WERI-Rb-1 (cell line): Measurements from ENCODE around the gene SFXN5.

Experiments used
- DNase-seq: peaks from one replicate; pipeline ENCODE4 v3.0.0-alpha.2; 2020
- H3K27ac ChIP-seq: fragments of 250-450 bp; sonication (Bioruptor Pico); 2 replicates; pipeline ENCODE4 v1.5.1; 2020; ENCODE audit warnings: mild to moderate bottlenecking, moderate library complexity
- H3K27me3 ChIP-seq: fragments of 250-450 bp; sonication (Bioruptor Pico); 2 replicates; pipeline ENCODE4 v1.5.1; 2021; ENCODE audit warnings: mild to moderate bottlenecking, low read depth, moderate library complexity; ENCODE audit not compliant: insufficient read depth, severe bottlenecking
- H3K36me3 ChIP-seq: fragments of 250-450 bp; sonication (Bioruptor Pico); 2 replicates; pipeline ENCODE4 v1.5.1; 2020; ENCODE audit warnings: mild to moderate bottlenecking, moderate library complexity
- H3K4me3 ChIP-seq: 2 replicates; pipeline ENCODE4 v1.5.1; 2011; ENCODE audit warnings: low read depth, mild to moderate bottlenecking, control low read depth, low read length
- H3K9me3 ChIP-seq: fragments of 250-450 bp; sonication (Bioruptor Pico); 2 replicates; pipeline ENCODE4 v1.5.1; 2021; ENCODE audit warnings: mild to moderate bottlenecking, moderate library complexity; ENCODE audit not compliant: severe bottlenecking
- CTCF ChIP-seq: IDR thresholded peaks from 2 replicates; pipeline ENCODE4 v1.5.1; 2011; ENCODE audit warnings: low read depth, mild to moderate bottlenecking, control low read depth, inconsistent platforms, low read length

The SFXN5 gene

DNA sequence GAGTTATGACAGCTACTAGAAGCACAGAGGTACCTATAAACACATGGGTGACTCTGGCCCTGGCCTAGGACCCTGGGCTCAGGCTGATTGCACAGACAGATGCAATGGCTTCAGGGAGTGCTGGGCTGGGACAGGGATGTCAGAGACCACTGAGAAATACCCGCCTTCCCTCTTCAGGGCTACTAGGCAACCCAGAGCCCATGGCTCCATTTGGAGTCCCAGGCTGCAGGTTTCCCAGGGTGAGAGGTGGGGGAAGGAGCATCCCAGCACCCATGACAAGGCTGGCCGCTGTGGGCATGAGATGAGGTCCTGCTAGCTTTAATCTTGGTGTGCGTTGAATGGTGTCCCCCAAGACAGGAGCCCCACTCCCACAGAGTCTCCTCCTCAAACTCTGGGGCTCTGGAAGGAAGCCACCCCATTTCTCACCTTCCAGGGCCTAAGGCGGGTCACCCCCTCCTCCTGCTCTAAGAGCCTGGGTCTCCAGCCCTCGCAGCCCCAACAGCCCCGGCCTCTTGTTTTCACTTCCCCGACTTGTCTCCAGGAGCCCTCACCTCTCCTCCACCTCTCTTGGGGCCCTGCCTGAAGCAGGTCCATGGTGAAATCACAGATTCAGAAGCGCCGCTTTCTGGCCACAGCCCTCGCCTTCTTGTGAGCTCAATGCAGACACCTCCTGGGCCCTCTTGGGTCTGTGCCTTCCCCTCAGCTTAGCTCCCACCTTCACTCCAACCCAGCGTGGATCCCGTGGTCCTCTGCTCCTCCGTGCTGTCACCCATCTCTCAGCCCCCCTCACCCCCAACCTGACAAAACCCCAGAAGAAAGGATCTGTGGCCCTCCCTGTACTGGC, 112.7 kb downstream of the SFXN5 start:
- Histone ChIP-seq H3K27ac (no peak overlapping the region), H3K27me3 (no peaks in the 10 kb centered on the region), H3K36me3 (no peaks in the 10 kb centered on the region; the same call in 1 of the 2 replicates), H3K4me3 (no peak overlapping the region), H3K9me3 (no peaks in the 10 kb centered on the region)
- no peak for DNase-seq
- TF ChIP-seq CTCF, result no peak

- H3K27me3 ChIP-seq, result no peaks in the 10 kb centered on the region
- no peak for DNase-seq
- TF ChIP-seq CTCF, result no peak
- H3K27ac ChIP-seq, result no peak overlapping the region
- H3K9me3 ChIP-seq, result no peaks in the 10 kb centered on the region
- H3K4me3 ChIP-seq, result no peak overlapping the region
- H3K36me3 ChIP-seq, result no peaks in the 10 kb centered on the region; the same call in 1 of the 2 replicates
Observed at GRCh38 chr2:72956936-72957335, 114.6 kb downstream of the SFXN5 start.

GRCh38 chr2:72956050-72956395, 115.5 kb downstream of the SFXN5 start:
- H3K36me3 ChIP-seq, result no peaks in the 10 kb centered on the region; the same call in 1 of the 2 replicates
- no peak for TF ChIP-seq CTCF

GRCh38 chr2:72955228-72956049, 116.1 kb downstream of the SFXN5 start:
- Histone ChIP-seq H3K9me3 (no peaks in the 10 kb centered on the region), H3K36me3 (no peaks in the 10 kb centered on the region; the same call in 1 of the 2 replicates), H3K27me3 (no peaks in the 10 kb centered on the region), H3K4me3 (no peak overlapping the region), H3K27ac (no peak overlapping the region)
- DNase-seq, result no peak
- TF ChIP-seq CTCF, result no peak

More at GRCh38 chr2:72956050-72956395, 115.5 kb downstream of the SFXN5 start:
- no peak for DNase-seq
- H3K27ac ChIP-seq, result no peak overlapping the region
- H3K9me3 ChIP-seq, result no peaks in the 10 kb centered on the region
- H3K4me3 ChIP-seq, result no peak overlapping the region
- H3K27me3 ChIP-seq, result no peaks in the 10 kb centered on the region

- no peak for TF ChIP-seq CTCF
Observed at GRCh38 chr2:72954376-72955227, 116.9 kb downstream of the SFXN5 start.

More at GRCh38 chr2:72954376-72955227, 116.9 kb downstream of the SFXN5 start:
- no peaks in the 10 kb centered on the region for H3K9me3 ChIP-seq
- H3K27me3 ChIP-seq, result no peaks in the 10 kb centered on the region
- DNase-seq, result no peak
- no peak overlapping the region; the same call in 1 of the 2 replicates for H3K27ac ChIP-seq
- no peak overlapping the region for H3K4me3 ChIP-seq
- no peaks in the 10 kb centered on the region; the same call in 1 of the 2 replicates for H3K36me3 ChIP-seq
